ENCODE results near the gene BTN1A1. TPM values are rescaled to one million over a fixed set of nuclear protein-coding genes. Genes with fewer than 3 reads are reported as not detected.
A peak's percentile ranks its signal among the peaks of the same experiment; 100 is the strongest.
"Not testable (repeated sequence)": the region's sequence is repeated elsewhere in the genome, so short reads cannot be mapped to it uniquely, and the experiment has no call there.

BTN1A1 gene
- total RNA-seq, 6 experiments from 2014 or later = not detected

GRCh38 chr6:26502165-26502564 lies 2.1 kb downstream of the BTN1A1 start:
- H3K9me3 Mint-ChIP-seq = no peaks in the 10 kb centered on the region
- H3K27me3 Mint-ChIP-seq (ENCODE audit: insufficient read depth) = peaks cover 20% of the 10 kb centered on the region
- peaks cover 10% of the 10 kb centered on the region; the same call in 1 of the 2 replicates for H3K4me1 Mint-ChIP-seq (ENCODE audit: low read depth)
- DNase-seq = no peak
- TF ChIP-seq CTCF (IDR thresholded peaks at IDR 0.05) = no peak
- peak overlapping the region; percentile 67; the same call in 1 of the 2 replicates for H3K4me3 Mint-ChIP-seq
- H3K36me3 Mint-ChIP-seq (ENCODE audit: low read depth) = no peaks in the 10 kb centered on the region
- H3K27ac Mint-ChIP-seq = no peak overlapping the region

DNA sequence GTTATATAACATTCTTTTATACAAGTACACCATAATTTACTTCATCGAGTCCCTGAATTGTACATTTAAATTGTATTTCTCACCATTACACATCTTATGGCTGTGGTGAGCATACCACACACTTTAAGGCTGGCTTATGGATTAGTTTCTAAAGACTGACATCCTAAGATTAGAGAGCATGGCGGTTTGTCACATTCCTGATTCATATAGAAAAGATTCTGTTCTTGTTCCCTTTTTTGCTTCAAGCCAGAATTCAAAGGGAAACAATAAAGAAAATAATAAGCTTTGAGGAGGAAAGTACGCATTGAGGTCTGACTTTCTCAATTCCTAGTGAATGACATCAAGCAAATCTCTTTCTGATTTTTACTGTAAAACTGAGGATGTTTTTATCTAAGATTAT lies 2.5 kb downstream of the BTN1A1 start:
- TF ChIP-seq CTCF (IDR thresholded peaks at IDR 0.05) = no peak
- Mint-ChIP-seq H3K4me1 (ENCODE audit: low read depth) (peaks cover 10% of the 10 kb centered on the region; the same call in 1 of the 2 replicates), H3K4me3 (no peak overlapping the region), H3K9me3 (no peaks in the 10 kb centered on the region), H3K27ac (no peak overlapping the region), H3K27me3 (ENCODE audit: insufficient read depth) (peaks cover 23% of the 10 kb centered on the region), H3K36me3 (ENCODE audit: low read depth) (no peaks in the 10 kb centered on the region)
- DNase-seq = no peak

DNA sequence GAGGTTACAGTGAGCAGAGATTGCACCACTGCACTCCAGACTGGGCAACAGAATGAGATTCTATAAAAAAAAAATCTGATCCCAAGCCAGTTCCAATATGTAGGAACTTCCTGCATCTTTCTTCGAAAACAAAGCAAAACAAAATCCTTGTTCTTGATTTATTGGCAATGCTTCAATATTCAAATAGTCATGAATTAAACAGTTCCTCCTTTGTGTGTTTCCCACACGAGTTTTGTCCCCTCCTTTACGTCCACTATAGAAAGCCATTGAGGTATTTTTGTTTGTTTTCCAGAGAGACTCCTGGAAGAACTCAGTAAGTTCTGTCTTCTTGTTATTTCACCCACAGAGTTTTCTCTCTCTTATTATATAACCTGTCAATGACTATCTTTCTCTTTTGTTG lies 7.6 kb downstream of the BTN1A1 start:
- TF ChIP-seq CTCF (IDR thresholded peaks at IDR 0.05) = no peak
- H3K27ac Mint-ChIP-seq = no peak overlapping the region
- H3K4me3 Mint-ChIP-seq = no peak overlapping the region
- H3K4me1 Mint-ChIP-seq (ENCODE audit: low read depth) = no peaks in the 10 kb centered on the region
- H3K27me3 Mint-ChIP-seq (ENCODE audit: insufficient read depth) = peaks cover 17% of the 10 kb centered on the region
- no peaks in the 10 kb centered on the region for H3K36me3 Mint-ChIP-seq (ENCODE audit: low read depth)
- no peaks in the 10 kb centered on the region for H3K9me3 Mint-ChIP-seq
- DNase-seq = no peak

DNA sequence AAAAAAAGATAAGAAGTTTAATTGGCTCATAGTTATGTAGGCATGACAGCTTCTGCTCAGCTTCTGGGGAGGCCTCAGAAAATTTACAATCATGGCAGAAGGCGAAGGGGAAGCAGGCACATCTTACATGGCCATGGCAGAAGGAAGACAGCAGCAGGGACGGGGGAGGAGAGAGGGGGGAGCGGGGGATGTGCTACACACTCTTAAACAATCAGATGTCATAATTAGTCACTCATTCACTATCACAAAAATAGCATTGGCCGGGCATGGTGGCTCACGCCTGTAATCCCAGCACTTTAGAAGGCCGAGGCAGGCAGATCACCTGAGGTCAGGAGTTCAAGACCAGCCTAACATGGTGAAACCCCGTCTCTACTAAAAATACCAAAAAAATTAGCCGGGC lies 10.9 kb downstream of the BTN1A1 start:
- H3K36me3 Mint-ChIP-seq (ENCODE audit: low read depth); H3K9me3 Mint-ChIP-seq: not testable (repeated sequence)
- H3K27me3 Mint-ChIP-seq (ENCODE audit: insufficient read depth) = peaks cover 14% of the 10 kb centered on the region; the same call in 1 of the 2 replicates

GRCh38 chr6:26514984-26515383 lies 14.9 kb downstream of the BTN1A1 start:
- TF ChIP-seq CTCF (IDR thresholded peaks at IDR 0.05) = no peak
- Mint-ChIP-seq H3K4me1 (ENCODE audit: low read depth) (peaks cover 15% of the 10 kb centered on the region), H3K9me3 (no peaks in the 10 kb centered on the region), H3K27ac (no peak overlapping the region), H3K4me3 (no peak overlapping the region), H3K27me3 (ENCODE audit: insufficient read depth) (peaks cover 3% of the 10 kb centered on the region; the same call in 1 of the 2 replicates), H3K36me3 (ENCODE audit: low read depth) (no peaks in the 10 kb centered on the region)
- no peak for DNase-seq

More for the DNA sequence above, 10.9 kb downstream of the BTN1A1 start:
- not testable (repeated sequence) for H3K4me1 Mint-ChIP-seq (ENCODE audit: low read depth); DNase-seq; H3K4me3 Mint-ChIP-seq; H3K27ac Mint-ChIP-seq

- DNase-seq = no peak
- Mint-ChIP-seq H3K4me3 (no peak overlapping the region), H3K27ac (no peak overlapping the region), H3K27me3 (ENCODE audit: insufficient read depth) (peaks cover 10% of the 10 kb centered on the region), H3K9me3 (no peaks in the 10 kb centered on the region; the same call in 1 of the 2 replicates), H3K36me3 (ENCODE audit: low read depth) (no peaks in the 10 kb centered on the region), H3K4me1 (ENCODE audit: low read depth) (peaks cover 27% of the 10 kb centered on the region)
- TF ChIP-seq CTCF (IDR thresholded peaks at IDR 0.05) = no peak
Observed at GRCh38 chr6:26516481-26517427, 16.7 kb downstream of the BTN1A1 start.
